Measurements from ENCODE around the gene SUGCT. TPM values are rescaled to one million over a fixed set of nuclear protein-coding genes. Genes with fewer than 3 reads are reported as not detected.
"Not testable (repeated sequence)": the region's sequence is repeated elsewhere in the genome, so short reads cannot be mapped to it uniquely, and the experiment has no call there.

The SUGCT gene
- total RNA-seq, 2 experiments from 2014 or later = 0.81 to 1.2 TPM

DNA sequence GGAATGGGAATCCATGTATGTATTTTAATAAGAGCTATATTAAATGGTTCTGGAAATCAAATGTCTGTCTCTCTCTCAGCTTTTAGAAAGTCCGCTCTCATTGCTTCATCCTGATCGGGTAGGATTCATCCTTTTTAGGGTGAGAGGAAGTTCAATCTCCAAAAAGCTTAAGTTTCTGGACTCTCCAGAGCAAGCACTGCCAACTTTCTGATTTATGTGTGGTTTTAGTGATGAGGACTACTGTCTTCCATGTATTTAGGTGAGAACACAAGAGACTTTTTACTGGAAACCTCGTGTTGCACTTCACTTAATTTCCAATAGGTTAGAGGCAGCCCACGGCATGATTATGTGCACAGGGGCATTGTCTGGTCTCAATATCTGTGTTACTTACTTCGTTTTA is 267.9 kb downstream of the SUGCT start:
- Mint-ChIP-seq H3K36me3 (ENCODE audit: low read depth) (no peaks in the 10 kb centered on the region), H3K27me3 (ENCODE audit: low read depth) (no peaks in the 10 kb centered on the region), H3K9me3 (peaks cover 2% of the 10 kb centered on the region), H3K4me3 (no peak overlapping the region), H3K4me1 (ENCODE audit: low read depth) (no peaks in the 10 kb centered on the region), H3K27ac (no peak overlapping the region)
- intact Hi-C loops (cut with micrococcal nuclease) = no loop called here
- CTCF ChIA-PET = no interaction called here
- no peak for DNase-seq

DNA sequence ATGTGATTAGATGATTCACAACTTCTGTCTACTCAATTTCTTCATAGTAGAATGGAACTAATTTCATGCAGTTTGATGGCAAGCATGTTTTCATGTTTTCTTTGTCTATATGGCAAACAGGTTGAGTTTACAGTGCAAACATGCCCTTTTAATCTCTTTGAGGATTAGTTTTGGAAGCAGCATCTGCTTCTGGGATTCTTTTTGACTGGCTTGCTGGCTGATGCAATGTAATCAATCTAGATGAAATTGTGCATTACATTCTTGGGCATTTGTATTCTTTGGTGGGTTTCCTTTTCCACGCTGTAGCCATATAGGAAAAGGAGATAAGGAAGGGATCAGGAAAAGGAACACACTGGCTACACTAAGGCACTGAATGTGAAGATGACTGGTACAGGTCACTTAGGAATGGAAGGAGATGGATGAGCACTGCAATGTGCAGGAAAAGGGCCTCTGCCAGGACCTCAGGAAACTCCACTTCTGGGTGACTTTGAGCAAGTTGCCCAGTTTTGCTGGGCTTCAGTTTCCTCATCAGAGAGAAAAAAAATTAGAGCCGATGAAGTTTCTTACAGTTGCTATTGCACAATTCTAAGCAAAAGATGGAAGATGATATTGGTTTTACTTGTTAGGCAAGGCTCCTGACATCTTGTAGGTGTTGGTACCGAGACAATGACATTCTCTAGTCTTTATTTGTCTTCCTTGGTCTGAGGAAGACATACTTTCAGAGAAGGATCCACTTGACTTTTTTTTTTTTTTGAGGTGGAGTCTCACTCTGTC is 269.1 kb downstream of the SUGCT start:
- H3K27ac Mint-ChIP-seq = no peak overlapping the region
- no peaks in the 10 kb centered on the region for H3K36me3 Mint-ChIP-seq (ENCODE audit: low read depth)
- no peak for DNase-seq
- intact Hi-C loops (cut with micrococcal nuclease) = no loop called here
- H3K27me3 Mint-ChIP-seq (ENCODE audit: low read depth) = no peaks in the 10 kb centered on the region
- H3K4me1 Mint-ChIP-seq (ENCODE audit: low read depth) = no peaks in the 10 kb centered on the region
- CTCF ChIA-PET = no interaction called here
- peaks cover 2% of the 10 kb centered on the region for H3K9me3 Mint-ChIP-seq
- no peak overlapping the region for H3K4me3 Mint-ChIP-seq

DNA sequence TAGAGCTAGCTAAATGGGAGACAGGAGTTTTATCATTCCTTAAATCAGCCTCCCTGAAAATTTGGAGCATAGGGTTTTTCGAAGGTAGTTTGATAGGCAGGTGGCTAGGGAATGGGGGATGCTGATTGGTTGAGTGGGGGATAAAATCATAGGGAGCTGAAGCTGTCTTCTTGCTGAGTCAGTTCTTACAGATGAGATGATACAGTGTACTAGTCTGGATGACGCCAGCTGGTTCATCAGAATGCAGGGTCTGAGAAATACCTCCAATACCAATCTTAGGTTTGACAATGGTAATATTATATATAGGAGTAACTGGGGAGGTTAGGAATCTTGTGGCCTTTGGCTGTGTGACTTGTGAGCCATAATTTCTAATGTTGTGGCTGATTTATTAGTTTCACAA is 271.2 kb downstream of the SUGCT start:
- Mint-ChIP-seq H3K4me1 (ENCODE audit: low read depth) (no peaks in the 10 kb centered on the region), H3K27me3 (ENCODE audit: low read depth) (no peaks in the 10 kb centered on the region), H3K4me3 (no peak overlapping the region), H3K9me3 (peaks cover 2% of the 10 kb centered on the region), H3K36me3 (ENCODE audit: low read depth) (no peaks in the 10 kb centered on the region), H3K27ac (no peak overlapping the region)
- no peak for DNase-seq
- intact Hi-C loops (cut with micrococcal nuclease) = no loop called here
- CTCF ChIA-PET = no interaction called here

DNA sequence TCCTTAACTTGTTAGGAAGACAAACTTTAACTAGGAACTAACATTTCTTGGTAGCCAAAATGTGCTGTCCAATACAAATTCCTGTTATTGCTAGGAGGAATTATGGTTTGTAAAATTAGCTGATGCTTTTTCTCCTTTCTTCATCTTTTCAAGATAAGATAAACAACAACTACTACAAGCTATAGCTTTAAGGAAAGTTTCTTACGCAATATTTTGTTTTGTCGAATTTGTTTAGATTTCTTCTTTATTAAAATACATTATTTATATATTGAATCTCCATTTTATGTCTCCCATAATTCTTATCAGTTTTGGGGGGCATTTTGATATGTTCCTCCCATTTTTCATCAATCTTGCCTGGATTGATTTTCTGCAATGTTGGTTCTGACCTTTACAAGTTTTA is 277.5 kb downstream of the SUGCT start:
- no peak overlapping the region for H3K27ac Mint-ChIP-seq
- H3K9me3 Mint-ChIP-seq = no peaks in the 10 kb centered on the region
- CTCF ChIA-PET = no interaction called here
- no peaks in the 10 kb centered on the region for H3K36me3 Mint-ChIP-seq (ENCODE audit: low read depth)
- intact Hi-C loops (cut with micrococcal nuclease) = no loop called here
- H3K27me3 Mint-ChIP-seq (ENCODE audit: low read depth) = no peaks in the 10 kb centered on the region
- no peak for DNase-seq
- H3K4me1 Mint-ChIP-seq (ENCODE audit: low read depth) = no peaks in the 10 kb centered on the region
- H3K4me3 Mint-ChIP-seq = no peak overlapping the region

DNA sequence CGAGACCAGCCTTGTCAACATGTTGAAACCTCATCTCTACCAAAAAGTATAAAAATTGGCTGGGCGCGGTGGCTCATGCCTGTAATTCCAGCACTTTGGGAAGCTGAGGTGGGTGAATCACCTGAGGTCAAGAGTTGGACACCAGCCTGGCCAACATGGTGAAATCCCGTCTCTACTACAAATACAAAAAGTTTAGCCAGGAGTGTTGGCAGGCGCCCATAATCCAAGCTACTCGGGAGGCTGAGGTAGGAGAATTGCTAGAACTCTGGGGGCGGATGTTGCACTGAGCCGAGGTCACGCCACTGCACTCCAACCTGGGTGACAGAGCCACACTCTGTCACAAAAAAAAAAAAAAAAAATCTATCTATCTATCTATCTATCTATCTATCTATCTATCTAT is 279.9 kb downstream of the SUGCT start:
- intact Hi-C loops (cut with micrococcal nuclease) = not testable (repeated sequence)

DNA sequence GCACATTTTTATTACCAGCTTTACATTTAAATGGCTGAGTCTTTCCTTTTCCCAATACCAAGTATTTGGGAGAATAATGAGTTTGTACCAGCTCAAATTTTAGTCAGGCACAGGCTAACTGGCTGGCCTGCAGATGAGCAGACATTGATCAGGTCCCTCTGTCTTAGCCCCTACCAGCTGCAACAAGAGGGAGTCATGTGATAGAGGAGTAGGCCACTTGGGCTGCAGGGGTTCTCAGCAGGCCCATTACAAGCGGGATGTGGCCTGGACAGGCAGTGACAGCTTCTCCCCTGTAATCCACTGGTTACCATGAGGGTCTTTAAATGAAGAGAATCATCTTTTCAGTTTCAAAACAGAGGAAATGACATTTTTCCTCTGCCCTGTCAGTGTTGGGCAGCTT is 283.6 kb downstream of the SUGCT start:
- Mint-ChIP-seq H3K4me1 (ENCODE audit: low read depth) (no peaks in the 10 kb centered on the region), H3K27ac (no peak overlapping the region), H3K9me3 (no peaks in the 10 kb centered on the region), H3K27me3 (ENCODE audit: low read depth) (no peaks in the 10 kb centered on the region), H3K4me3 (no peak overlapping the region), H3K36me3 (ENCODE audit: low read depth) (no peaks in the 10 kb centered on the region)
- no peak for DNase-seq
- intact Hi-C loops (cut with micrococcal nuclease) = no loop called here
- CTCF ChIA-PET = interaction anchor here (0.5 kb wide), 1 partner anchor 193 kb away, joined by 4 read pairs; no protein-coding TSS in a partner anchor

More for the DNA sequence above, 279.9 kb downstream of the SUGCT start:
- DNase-seq; H3K27ac Mint-ChIP-seq; H3K36me3 Mint-ChIP-seq (ENCODE audit: low read depth); H3K4me1 Mint-ChIP-seq (ENCODE audit: low read depth); H3K27me3 Mint-ChIP-seq (ENCODE audit: low read depth); H3K9me3 Mint-ChIP-seq; H3K4me3 Mint-ChIP-seq; CTCF ChIA-PET: not testable (repeated sequence)

DNA sequence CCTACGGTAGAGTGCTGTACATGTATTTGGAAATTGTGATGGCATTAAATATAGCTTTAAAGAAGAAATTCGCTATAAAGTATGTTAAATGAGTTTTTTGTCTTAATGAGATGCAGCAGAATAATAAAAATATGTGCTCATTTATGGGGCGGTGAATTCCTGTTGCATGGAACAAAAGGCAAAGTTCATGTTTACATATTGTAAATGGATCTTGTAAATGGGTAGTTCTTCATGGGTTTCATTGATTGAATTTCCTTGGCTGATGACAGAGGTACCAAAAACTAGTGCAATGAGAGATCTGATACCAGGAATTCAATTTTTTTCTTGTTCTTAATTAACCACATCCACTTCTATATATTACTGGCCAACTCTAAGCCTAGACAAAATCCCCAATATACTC is 284.2 kb downstream of the SUGCT start:
- CTCF ChIA-PET = no interaction called here
- DNase-seq = no peak
- H3K4me1 Mint-ChIP-seq (ENCODE audit: low read depth) = no peaks in the 10 kb centered on the region
- H3K36me3 Mint-ChIP-seq (ENCODE audit: low read depth) = no peaks in the 10 kb centered on the region
- H3K27me3 Mint-ChIP-seq (ENCODE audit: low read depth) = no peaks in the 10 kb centered on the region
- H3K4me3 Mint-ChIP-seq = no peak overlapping the region
- H3K9me3 Mint-ChIP-seq = no peaks in the 10 kb centered on the region
- no peak overlapping the region for H3K27ac Mint-ChIP-seq
- intact Hi-C loops (cut with micrococcal nuclease) = no loop called here

DNA sequence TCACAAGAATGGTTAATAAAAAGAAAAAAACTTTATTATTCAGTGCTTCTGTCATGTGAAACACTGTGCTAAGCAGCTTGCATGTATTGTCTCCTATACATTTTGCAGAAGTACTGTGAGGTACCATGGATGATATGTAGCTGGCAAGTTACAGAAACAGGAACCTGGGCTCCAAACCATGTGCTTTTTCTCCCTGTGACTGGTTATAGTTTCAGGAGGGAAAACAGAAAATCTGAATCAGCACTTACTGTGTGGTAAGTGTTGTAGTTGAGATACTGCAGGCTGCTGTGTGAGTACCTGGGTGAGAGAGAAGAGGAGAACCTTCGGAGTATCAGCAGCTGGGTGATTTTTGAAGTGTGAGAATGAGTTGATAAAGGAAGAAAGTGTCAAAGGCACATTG is 285.0 kb downstream of the SUGCT start:
- Mint-ChIP-seq H3K36me3 (ENCODE audit: low read depth) (no peaks in the 10 kb centered on the region), H3K4me1 (ENCODE audit: low read depth) (no peaks in the 10 kb centered on the region), H3K27ac (no peak overlapping the region), H3K4me3 (no peak overlapping the region), H3K9me3 (no peaks in the 10 kb centered on the region), H3K27me3 (ENCODE audit: low read depth) (no peaks in the 10 kb centered on the region)
- DNase-seq = no peak
- CTCF ChIA-PET = interaction anchor here (0.6 to 0.7 kb wide), 2 partner anchors 135 to 694 kb away, joined by 3 read pairs; no protein-coding TSS in a partner anchor
- intact Hi-C loops (cut with micrococcal nuclease) = no loop called here

DNA sequence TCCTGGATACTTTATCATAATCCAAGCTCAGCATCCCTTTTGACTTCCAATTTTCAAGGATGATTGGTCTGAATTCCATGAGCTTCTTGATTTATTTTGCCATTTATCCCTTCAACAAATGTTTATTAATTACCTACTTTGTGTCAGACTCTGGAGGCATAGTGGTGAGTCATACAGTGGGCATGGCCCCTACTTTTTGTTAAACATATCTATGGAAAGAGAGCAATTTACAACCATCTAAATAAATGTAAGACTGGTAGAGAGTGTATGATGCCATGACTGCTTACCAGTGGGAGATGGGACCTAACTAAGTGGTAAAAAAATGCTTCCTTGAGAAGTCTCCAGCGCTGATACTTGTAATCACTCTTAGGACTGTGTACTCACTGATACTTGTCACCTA is 286.6 kb downstream of the SUGCT start:
- no peaks in the 10 kb centered on the region for H3K27me3 Mint-ChIP-seq (ENCODE audit: low read depth)
- H3K4me3 Mint-ChIP-seq = no peak overlapping the region
- H3K27ac Mint-ChIP-seq = no peak overlapping the region
- no peaks in the 10 kb centered on the region for H3K36me3 Mint-ChIP-seq (ENCODE audit: low read depth)
- DNase-seq = no peak
- CTCF ChIA-PET = no interaction called here
- no peaks in the 10 kb centered on the region for H3K4me1 Mint-ChIP-seq (ENCODE audit: low read depth)
- intact Hi-C loops (cut with micrococcal nuclease) = no loop called here
- H3K9me3 Mint-ChIP-seq = no peaks in the 10 kb centered on the region

DNA sequence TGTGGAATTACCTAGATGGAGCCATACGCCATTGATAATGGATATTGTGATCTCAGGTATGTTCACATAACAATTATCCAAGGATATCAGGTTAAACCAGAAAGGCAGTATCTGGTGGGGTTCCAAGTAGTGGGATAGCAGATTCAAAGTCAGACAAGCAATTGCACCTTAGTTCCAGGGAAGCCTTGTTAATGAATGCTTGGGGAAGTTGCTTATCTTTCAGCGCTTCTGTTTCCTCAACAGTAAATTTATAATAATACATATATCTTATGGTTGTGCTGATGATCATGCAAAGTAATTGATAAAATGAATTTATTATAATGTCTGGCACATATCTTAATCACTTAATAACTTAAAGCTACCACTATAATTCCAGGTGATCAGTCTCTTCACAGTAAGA is 290.9 kb downstream of the SUGCT start:
- H3K4me1 Mint-ChIP-seq (ENCODE audit: low read depth) = no peaks in the 10 kb centered on the region
- no peak overlapping the region for H3K27ac Mint-ChIP-seq
- H3K27me3 Mint-ChIP-seq (ENCODE audit: low read depth) = no peaks in the 10 kb centered on the region
- intact Hi-C loops (cut with micrococcal nuclease) = no loop called here
- H3K36me3 Mint-ChIP-seq (ENCODE audit: low read depth) = no peaks in the 10 kb centered on the region
- CTCF ChIA-PET = no interaction called here
- H3K4me3 Mint-ChIP-seq = no peak overlapping the region
- DNase-seq = no peak
- H3K9me3 Mint-ChIP-seq = no peaks in the 10 kb centered on the region

DNA sequence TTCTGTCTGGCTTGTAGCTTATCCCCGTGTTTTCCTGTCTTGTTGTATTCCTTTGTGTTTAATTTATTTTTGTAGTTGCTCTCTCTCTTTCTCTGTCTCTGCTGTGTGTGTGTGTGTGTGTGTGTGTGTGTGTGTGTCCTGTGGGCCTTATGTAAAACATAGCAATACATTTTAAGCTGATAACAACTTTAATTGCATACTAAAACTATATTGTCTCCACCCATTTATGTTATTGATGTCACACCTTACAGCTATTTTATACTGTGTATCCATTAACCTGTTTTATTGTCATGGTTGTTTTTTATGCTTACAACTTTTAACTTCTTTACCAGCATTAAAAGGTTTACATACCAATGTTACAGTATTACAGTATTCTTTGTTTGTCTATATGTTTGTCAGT is 293.6 kb downstream of the SUGCT start:
- no peaks in the 10 kb centered on the region for H3K27me3 Mint-ChIP-seq (ENCODE audit: low read depth)
- intact Hi-C loops (cut with micrococcal nuclease) = no loop called here
- H3K27ac Mint-ChIP-seq = no peak overlapping the region
- CTCF ChIA-PET = interaction anchor here (0.5 to 0.7 kb wide), 2 partner anchors 68 to 1079 kb away, joined by 3 to 5 read pairs; no protein-coding TSS in a partner anchor
- no peak overlapping the region for H3K4me3 Mint-ChIP-seq
- H3K9me3 Mint-ChIP-seq = peaks cover 10% of the 10 kb centered on the region
- H3K36me3 Mint-ChIP-seq (ENCODE audit: low read depth) = peaks cover 1% of the 10 kb centered on the region
- no peak for DNase-seq
- H3K4me1 Mint-ChIP-seq (ENCODE audit: low read depth) = no peaks in the 10 kb centered on the region

DNA sequence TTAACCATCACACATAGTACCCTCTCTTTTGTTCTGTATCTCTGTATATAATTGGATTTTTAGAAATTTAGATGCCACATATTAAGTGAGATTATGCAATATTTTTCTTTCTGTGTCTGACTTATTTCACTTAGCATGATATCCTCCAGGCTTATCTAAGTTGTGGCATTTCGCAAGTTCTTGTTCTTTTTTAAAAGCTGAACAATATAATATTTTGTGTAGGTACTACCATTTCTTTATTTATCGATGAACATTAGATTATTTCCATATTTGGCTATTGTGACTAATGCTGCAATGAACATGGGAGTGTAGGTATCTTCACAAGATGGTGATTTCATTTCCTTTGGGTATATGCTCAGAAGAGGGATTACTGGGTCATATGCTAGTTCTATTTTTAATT is 295.0 kb downstream of the SUGCT start:
- CTCF ChIA-PET = no interaction called here
- DNase-seq = no peak
- Mint-ChIP-seq H3K36me3 (ENCODE audit: low read depth) (peaks cover 1% of the 10 kb centered on the region), H3K27me3 (ENCODE audit: low read depth) (no peaks in the 10 kb centered on the region), H3K9me3 (peaks cover 10% of the 10 kb centered on the region), H3K4me1 (ENCODE audit: low read depth) (no peaks in the 10 kb centered on the region), H3K4me3 (no peak overlapping the region), H3K27ac (no peak overlapping the region)
- intact Hi-C loops (cut with micrococcal nuclease) = no loop called here

DNA sequence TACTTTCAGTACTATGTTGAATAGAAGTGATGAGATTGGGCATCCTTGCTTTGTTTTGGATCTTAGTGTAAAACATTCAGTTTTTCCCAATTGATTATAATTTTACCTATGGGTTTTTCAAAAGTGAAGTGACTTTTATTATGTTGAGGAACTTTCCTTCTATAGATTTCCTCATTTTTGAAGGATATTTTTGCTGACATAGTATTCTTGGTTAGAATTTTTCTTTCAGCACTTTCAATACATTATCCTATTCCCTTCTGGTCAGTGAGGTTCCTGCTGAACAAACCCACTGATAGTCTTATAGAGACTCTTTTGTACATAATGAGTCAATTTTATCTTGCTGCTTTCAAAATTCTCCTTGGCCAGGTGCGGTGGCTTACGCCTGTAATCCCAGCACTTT is 297.2 kb downstream of the SUGCT start:
- Mint-ChIP-seq H3K4me3 (no peak overlapping the region), H3K27me3 (ENCODE audit: low read depth) (no peaks in the 10 kb centered on the region), H3K27ac (no peak overlapping the region), H3K4me1 (ENCODE audit: low read depth) (no peaks in the 10 kb centered on the region), H3K9me3 (peaks cover 10% of the 10 kb centered on the region), H3K36me3 (ENCODE audit: low read depth) (peaks cover 1% of the 10 kb centered on the region)
- DNase-seq = no peak
- CTCF ChIA-PET = no interaction called here
- intact Hi-C loops (cut with micrococcal nuclease) = no loop called here

Measured in activated naive CD4-positive, alpha-beta T cell treated with anti-CD3 and anti-CD28 coated beads for 36 hours (primary cell).